Measurements from ENCODE around the gene SETDB2. TPM values are rescaled to one million over a fixed set of nuclear protein-coding genes. Genes with fewer than 3 reads are reported as not detected.
"Not testable (repeated sequence)": the region's sequence is repeated elsewhere in the genome, so short reads cannot be mapped to it uniquely, and the experiment has no call there.

Gene SETDB2
- total RNA-seq, 2 experiments from 2014 or later, result 14.3 to 18.0 TPM

- Mint-ChIP-seq H3K27me3 (no peaks in the 10 kb centered on the region), H3K36me3 (peaks cover 44% of the 10 kb centered on the region), H3K4me3 (no peak overlapping the region), H3K4me1 (peaks cover 37% of the 10 kb centered on the region), H3K27ac (no peak overlapping the region), H3K9me3 (ENCODE audit: low read depth) (no peaks in the 10 kb centered on the region)
- CTCF ChIA-PET, result no interaction called here
- ATAC-seq, result no peak
- no peak for DNase-seq
Observed at GRCh38 chr13:49457221-49457620, 13.1 kb downstream of the SETDB2 start.

- ATAC-seq, result peak; percentile 47
- Mint-ChIP-seq H3K9me3 (ENCODE audit: low read depth) (peaks cover 8% of the 10 kb centered on the region), H3K27ac (no peak overlapping the region), H3K4me3 (no peak overlapping the region), H3K27me3 (no peaks in the 10 kb centered on the region), H3K4me1 (peaks cover 26% of the 10 kb centered on the region), H3K36me3 (peaks cover 51% of the 10 kb centered on the region)
- CTCF ChIA-PET, result interaction anchor here (1.0 to 1.5 kb wide), 2 partner anchors 13 to 15 kb away, joined by 3 to 5 read pairs; partner anchors contain the start of genes CAB39L and SETDB2
- no peak for DNase-seq
Observed at GRCh38 chr13:49459580-49459979, 15.5 kb downstream of the SETDB2 start.

- H3K27ac Mint-ChIP-seq, result no peak overlapping the region
- ATAC-seq, result no peak
- DNase-seq, result no peak
- CTCF ChIA-PET, result no interaction called here
- no peak overlapping the region for H3K4me3 Mint-ChIP-seq
- H3K36me3 Mint-ChIP-seq, result peaks cover 60% of the 10 kb centered on the region
- H3K9me3 Mint-ChIP-seq (ENCODE audit: low read depth), result peaks cover 8% of the 10 kb centered on the region
- no peaks in the 10 kb centered on the region for H3K27me3 Mint-ChIP-seq
- peaks cover 7% of the 10 kb centered on the region for H3K4me1 Mint-ChIP-seq
Observed at GRCh38 chr13:49464085-49464484, 20.0 kb downstream of the SETDB2 start.

- CTCF ChIA-PET, result interaction anchor here (1.4 kb wide), 1 partner anchor 13 kb away, joined by 4 read pairs; no protein-coding TSS in a partner anchor
- peaks cover 3% of the 10 kb centered on the region for H3K4me1 Mint-ChIP-seq
- H3K9me3 Mint-ChIP-seq (ENCODE audit: low read depth), result peaks cover 8% of the 10 kb centered on the region
- DNase-seq, result no peak
- no peak overlapping the region for H3K27ac Mint-ChIP-seq
- H3K27me3 Mint-ChIP-seq, result no peaks in the 10 kb centered on the region
- peaks cover 66% of the 10 kb centered on the region for H3K36me3 Mint-ChIP-seq
- ATAC-seq, result no peak
- no peak overlapping the region for H3K4me3 Mint-ChIP-seq
Observed at GRCh38 chr13:49464621-49465325, 20.7 kb downstream of the SETDB2 start.

GRCh38 chr13:49466292-49466838, 22.3 kb downstream of the SETDB2 start:
- peaks cover 8% of the 10 kb centered on the region for H3K9me3 Mint-ChIP-seq (ENCODE audit: low read depth)
- ATAC-seq, result no peak
- no peak for DNase-seq
- H3K4me3 Mint-ChIP-seq, result no peak overlapping the region
- H3K36me3 Mint-ChIP-seq, result peaks cover 64% of the 10 kb centered on the region
- no peaks in the 10 kb centered on the region for H3K4me1 Mint-ChIP-seq
- H3K27me3 Mint-ChIP-seq, result no peaks in the 10 kb centered on the region
- no peak overlapping the region for H3K27ac Mint-ChIP-seq
- CTCF ChIA-PET, result interaction anchor here (0.7 to 1.4 kb wide), 2 partner anchors 14 to 1257 kb away, joined by 3 to 4 read pairs; no protein-coding TSS in a partner anchor

- CTCF ChIA-PET, result no interaction called here
- no peak overlapping the region for H3K4me3 Mint-ChIP-seq
- no peaks in the 10 kb centered on the region for H3K27me3 Mint-ChIP-seq
- no peak for ATAC-seq
- DNase-seq, result no peak
- H3K9me3 Mint-ChIP-seq (ENCODE audit: low read depth), result no peaks in the 10 kb centered on the region
- H3K27ac Mint-ChIP-seq, result no peak overlapping the region
- H3K4me1 Mint-ChIP-seq, result no peaks in the 10 kb centered on the region
- H3K36me3 Mint-ChIP-seq, result peaks cover 36% of the 10 kb centered on the region
Observed at GRCh38 chr13:49472186-49472585, 28.1 kb downstream of the SETDB2 start.

- no peak for ATAC-seq
- CTCF ChIA-PET, result no interaction called here
- DNase-seq, result no peak
- H3K4me3 Mint-ChIP-seq, result no peak overlapping the region
- no peaks in the 10 kb centered on the region for H3K9me3 Mint-ChIP-seq (ENCODE audit: low read depth)
- H3K4me1 Mint-ChIP-seq, result no peaks in the 10 kb centered on the region
- H3K27ac Mint-ChIP-seq, result no peak overlapping the region
- H3K27me3 Mint-ChIP-seq, result no peaks in the 10 kb centered on the region
- peaks cover 34% of the 10 kb centered on the region for H3K36me3 Mint-ChIP-seq
Observed at GRCh38 chr13:49476529-49476928, 32.5 kb downstream of the SETDB2 start.

GRCh38 chr13:49481788-49482187, 37.7 kb downstream of the SETDB2 start:
- Mint-ChIP-seq H3K4me3 (no peak overlapping the region), H3K36me3 (peaks cover 39% of the 10 kb centered on the region), H3K4me1 (no peaks in the 10 kb centered on the region), H3K27me3 (no peaks in the 10 kb centered on the region), H3K27ac (no peak overlapping the region), H3K9me3 (ENCODE audit: low read depth) (no peaks in the 10 kb centered on the region)
- DNase-seq (no peak), ATAC-seq (no peak)
- CTCF ChIA-PET, result interaction anchor here (1.0 to 1.3 kb wide), 2 partner anchors 10 to 13 kb away, joined by 3 read pairs; no protein-coding TSS in a partner anchor

GRCh38 chr13:49488563-49488962, 44.5 kb downstream of the SETDB2 start:
- Mint-ChIP-seq H3K9me3 (ENCODE audit: low read depth) (no peaks in the 10 kb centered on the region), H3K27me3 (no peaks in the 10 kb centered on the region), H3K27ac (no peak overlapping the region), H3K36me3 (peaks cover 32% of the 10 kb centered on the region), H3K4me1 (peaks cover 3% of the 10 kb centered on the region), H3K4me3 (no peak overlapping the region)
- no peak for DNase-seq
- no peak for ATAC-seq
- CTCF ChIA-PET, result no interaction called here

- peaks cover 47% of the 10 kb centered on the region for H3K36me3 Mint-ChIP-seq
Observed at GRCh38 chr13:49494645-49495044, 50.6 kb downstream of the SETDB2 start.

GRCh38 chr13:49495783-49496762, 52.0 kb downstream of the SETDB2 start, which contains the start of gene PHF11:
PHF11 (plus strand) TSS chr13:49495953; CDS start chr13:49496002, 49 bp downstream.
- CTCF ChIA-PET, result interaction anchor here (0.7 to 4.5 kb wide), 9 partner anchors 10 to 297 kb away, joined by 3 to 21 read pairs (median 3); partner anchors contain the start of genes CAB39L, KPNA3 and SETDB2
- peaks cover 53% of the 10 kb centered on the region for H3K4me1 Mint-ChIP-seq
- DNase-seq (peak; percentile 92), ATAC-seq (peak; percentile 87)
- no peaks in the 10 kb centered on the region for H3K27me3 Mint-ChIP-seq
- no peaks in the 10 kb centered on the region for H3K9me3 Mint-ChIP-seq (ENCODE audit: low read depth)
- peaks cover 58% of the 10 kb centered on the region for H3K36me3 Mint-ChIP-seq
- H3K4me3 Mint-ChIP-seq, result peak within 1 kb of the TSS; percentile 94
- peak within 1 kb of the TSS; percentile 99 for H3K27ac Mint-ChIP-seq

More at GRCh38 chr13:49494645-49495044, 50.6 kb downstream of the SETDB2 start:
- DNase-seq (no peak), ATAC-seq (no peak)
- H3K9me3 Mint-ChIP-seq (ENCODE audit: low read depth), result no peaks in the 10 kb centered on the region
- H3K27me3 Mint-ChIP-seq, result no peaks in the 10 kb centered on the region
- peak overlapping the region; percentile 88 for H3K4me3 Mint-ChIP-seq
- H3K27ac Mint-ChIP-seq, result peak overlapping the region; percentile 99
- CTCF ChIA-PET, result interaction anchor here (0.6 to 4.5 kb wide), 4 partner anchors 12 to 193 kb away, joined by 3 to 21 read pairs (median 4); partner anchors contain the start of genes CAB39L and SETDB2
- peaks cover 45% of the 10 kb centered on the region for H3K4me1 Mint-ChIP-seq

- peak; percentile 5 for ATAC-seq
- H3K4me3 Mint-ChIP-seq, result peak overlapping the region; percentile 94
- H3K36me3 Mint-ChIP-seq, result peaks cover 56% of the 10 kb centered on the region
- CTCF ChIA-PET, result interaction anchor here (0.7 to 4.5 kb wide), 6 partner anchors 13 to 296 kb away, joined by 3 to 21 read pairs (median 4); partner anchors contain the start of genes CAB39L, KPNA3 and SETDB2
- H3K27ac Mint-ChIP-seq, result peak overlapping the region; percentile 98
- peak; percentile 78 for DNase-seq
- not testable (repeated sequence) for H3K9me3 Mint-ChIP-seq (ENCODE audit: low read depth); H3K27me3 Mint-ChIP-seq
- peaks cover 53% of the 10 kb centered on the region for H3K4me1 Mint-ChIP-seq
Observed at GRCh38 chr13:49496837-49497236, 52.8 kb downstream of the SETDB2 start.

GRCh38 chr13:49497272-49497671, 53.2 kb downstream of the SETDB2 start:
- H3K27me3 Mint-ChIP-seq, result no peaks in the 10 kb centered on the region
- peaks cover 56% of the 10 kb centered on the region for H3K36me3 Mint-ChIP-seq
- DNase-seq (no peak), ATAC-seq (no peak)
- H3K4me3 Mint-ChIP-seq, result peak overlapping the region; percentile 94
- CTCF ChIA-PET, result interaction anchor here (2.0 to 4.5 kb wide), 2 partner anchors 53 to 110 kb away, joined by 10 to 21 read pairs; partner anchors contain the start of genes CAB39L and SETDB2
- H3K4me1 Mint-ChIP-seq, result peaks cover 53% of the 10 kb centered on the region
- H3K9me3 Mint-ChIP-seq (ENCODE audit: low read depth), result no peaks in the 10 kb centered on the region
- peak overlapping the region; percentile 98 for H3K27ac Mint-ChIP-seq

Data from activated CD8-positive, alpha-beta memory T cell treated with anti-CD3 and anti-CD28 coated beads, Interleukin-2, amount 10 ng/mL, durations not matched to agents 7 days and 5 days (primary cell).